ENCODE data around the gene BLVRA. TPM values are rescaled to one million over a fixed set of nuclear protein-coding genes. Genes with fewer than 3 reads are reported as not detected.

Gene BLVRA
- total RNA-seq, 1 experiment from 2014 or later: 29.8 TPM

DNA sequence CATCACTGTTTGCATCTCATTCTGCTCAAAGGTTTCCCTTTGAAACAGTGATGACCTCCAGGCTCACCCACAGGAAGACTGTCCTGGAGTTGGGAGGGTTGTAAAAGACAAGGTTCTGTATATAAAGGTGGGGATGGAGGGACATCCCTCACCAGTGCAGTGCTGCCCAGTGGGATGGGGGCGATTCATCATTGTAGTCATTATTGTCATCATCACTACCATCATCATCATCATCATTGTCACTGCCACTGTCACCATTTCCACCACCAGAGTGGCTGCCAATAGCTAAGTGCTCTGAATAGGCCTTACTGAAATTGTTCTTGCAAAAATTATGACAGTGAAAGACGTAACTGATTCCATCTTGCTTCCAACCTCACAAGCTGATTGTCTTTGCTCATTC, 86.2 kb downstream of the BLVRA start:
- Mint-ChIP-seq H3K9me3 (ENCODE audit: low read depth, unreplicated experiment) (no peaks in the 10 kb centered on the region), H3K27me3 (ENCODE audit: unreplicated experiment) (no peaks in the 10 kb centered on the region), H3K4me1 (ENCODE audit: low read depth, unreplicated experiment) (no peaks in the 10 kb centered on the region), H3K36me3 (ENCODE audit: insufficient read depth, unreplicated experiment) (no peaks in the 10 kb centered on the region), H3K27ac (ENCODE audit: unreplicated experiment) (no peak overlapping the region), H3K4me3 (ENCODE audit: low read depth, unreplicated experiment) (no peak overlapping the region)
- intact Hi-C loops (cut with micrococcal nuclease; ENCODE audit: unreplicated experiment): no loop called here
- DNase-seq: no peak
- TF ChIP-seq, protein P1, sequence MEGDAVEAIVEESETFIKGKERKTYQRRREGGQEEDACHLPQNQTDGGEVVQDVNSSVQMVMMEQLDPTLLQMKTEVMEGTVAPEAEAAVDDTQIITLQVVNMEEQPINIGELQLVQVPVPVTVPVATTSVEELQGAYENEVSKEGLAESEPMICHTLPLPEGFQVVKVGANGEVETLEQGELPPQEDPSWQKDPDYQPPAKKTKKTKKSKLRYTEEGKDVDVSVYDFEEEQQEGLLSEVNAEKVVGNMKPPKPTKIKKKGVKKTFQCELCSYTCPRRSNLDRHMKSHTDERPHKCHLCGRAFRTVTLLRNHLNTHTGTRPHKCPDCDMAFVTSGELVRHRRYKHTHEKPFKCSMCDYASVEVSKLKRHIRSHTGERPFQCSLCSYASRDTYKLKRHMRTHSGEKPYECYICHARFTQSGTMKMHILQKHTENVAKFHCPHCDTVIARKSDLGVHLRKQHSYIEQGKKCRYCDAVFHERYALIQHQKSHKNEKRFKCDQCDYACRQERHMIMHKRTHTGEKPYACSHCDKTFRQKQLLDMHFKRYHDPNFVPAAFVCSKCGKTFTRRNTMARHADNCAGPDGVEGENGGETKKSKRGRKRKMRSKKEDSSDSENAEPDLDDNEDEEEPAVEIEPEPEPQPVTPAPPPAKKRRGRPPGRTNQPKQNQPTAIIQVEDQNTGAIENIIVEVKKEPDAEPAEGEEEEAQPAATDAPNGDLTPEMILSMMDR (IDR thresholded peaks at IDR 0.05; ENCODE audit: unreplicated experiment): no peak
- CTCF ChIA-PET: interaction anchor here (0.7 kb wide), 1 partner anchor 222 kb away, joined by 4 read pairs; no protein-coding TSS in a partner anchor
- no TSS peak for BruUV-seq (replicated peaks)

DNA sequence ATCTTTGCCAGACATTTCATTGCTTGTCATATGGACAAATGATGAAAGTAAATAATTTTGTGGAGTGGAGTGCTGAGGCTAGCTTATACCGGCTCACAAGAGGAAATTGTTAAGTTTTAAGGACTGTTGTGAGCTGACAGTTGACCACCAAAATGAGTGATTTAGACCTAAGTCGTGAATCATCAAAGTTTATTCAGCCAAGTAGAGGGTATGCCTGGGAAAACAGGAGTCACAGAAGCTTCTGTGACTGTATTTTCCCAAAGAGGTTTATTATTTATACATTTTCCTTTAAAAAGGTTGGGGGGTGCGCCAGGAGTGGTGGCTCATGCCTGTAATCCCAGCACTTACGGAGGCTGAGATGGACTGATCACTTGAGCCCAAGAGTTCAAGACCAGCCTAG, 89.0 kb downstream of the BLVRA start:
- Mint-ChIP-seq H3K4me1 (ENCODE audit: low read depth, unreplicated experiment) (no peaks in the 10 kb centered on the region), H3K27me3 (ENCODE audit: unreplicated experiment) (no peaks in the 10 kb centered on the region), H3K27ac (ENCODE audit: unreplicated experiment) (no peak overlapping the region), H3K4me3 (ENCODE audit: low read depth, unreplicated experiment) (no peak overlapping the region), H3K36me3 (ENCODE audit: insufficient read depth, unreplicated experiment) (no peaks in the 10 kb centered on the region), H3K9me3 (ENCODE audit: low read depth, unreplicated experiment) (no peaks in the 10 kb centered on the region)
- BruUV-seq (replicated peaks): no TSS peak
- CTCF ChIA-PET: interaction anchor here (0.9 kb wide), 1 partner anchor 8 kb away, joined by 3 read pairs; no protein-coding TSS in a partner anchor
- DNase-seq: no peak
- TF ChIP-seq, protein P1 (IDR thresholded peaks at IDR 0.05; ENCODE audit: unreplicated experiment): no peak
- intact Hi-C loops (cut with micrococcal nuclease; ENCODE audit: unreplicated experiment): no loop called here

DNA sequence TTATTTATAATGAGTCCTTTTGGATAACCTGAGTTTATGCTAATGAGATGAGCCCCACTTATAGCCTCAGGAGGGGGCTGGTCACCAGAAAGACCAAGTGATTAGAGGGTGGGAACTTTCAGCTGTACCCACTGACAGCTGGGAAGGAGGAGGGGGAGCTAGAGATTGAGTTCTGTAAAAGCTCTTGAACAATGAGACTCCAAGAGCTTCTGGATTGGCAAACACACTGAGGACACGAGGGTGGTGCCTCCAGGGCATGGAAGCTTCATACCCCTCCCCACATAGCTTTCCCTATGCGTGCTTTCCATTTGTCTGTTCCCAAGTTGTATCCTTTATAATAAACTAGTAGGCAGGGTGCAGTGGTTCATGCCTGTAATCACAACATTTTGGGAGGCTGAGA, 90.6 kb downstream of the BLVRA start:
- no peak overlapping the region for H3K27ac Mint-ChIP-seq (ENCODE audit: unreplicated experiment)
- H3K9me3 Mint-ChIP-seq (ENCODE audit: low read depth, unreplicated experiment): no peaks in the 10 kb centered on the region
- TF ChIP-seq, protein P1 (IDR thresholded peaks at IDR 0.05; ENCODE audit: unreplicated experiment): no peak
- H3K36me3 Mint-ChIP-seq (ENCODE audit: insufficient read depth, unreplicated experiment): no peaks in the 10 kb centered on the region
- H3K4me1 Mint-ChIP-seq (ENCODE audit: low read depth, unreplicated experiment): no peaks in the 10 kb centered on the region
- intact Hi-C loops (cut with micrococcal nuclease; ENCODE audit: unreplicated experiment): no loop called here
- CTCF ChIA-PET: interaction anchor here (0.6 to 0.9 kb wide), 2 partner anchors 58 to 266 kb away, joined by 3 to 4 read pairs; partner anchors contain the start of gene STK17A
- no peak overlapping the region for H3K4me3 Mint-ChIP-seq (ENCODE audit: low read depth, unreplicated experiment)
- no TSS peak for BruUV-seq (replicated peaks)
- no peaks in the 10 kb centered on the region for H3K27me3 Mint-ChIP-seq (ENCODE audit: unreplicated experiment)
- no peak for DNase-seq

DNA sequence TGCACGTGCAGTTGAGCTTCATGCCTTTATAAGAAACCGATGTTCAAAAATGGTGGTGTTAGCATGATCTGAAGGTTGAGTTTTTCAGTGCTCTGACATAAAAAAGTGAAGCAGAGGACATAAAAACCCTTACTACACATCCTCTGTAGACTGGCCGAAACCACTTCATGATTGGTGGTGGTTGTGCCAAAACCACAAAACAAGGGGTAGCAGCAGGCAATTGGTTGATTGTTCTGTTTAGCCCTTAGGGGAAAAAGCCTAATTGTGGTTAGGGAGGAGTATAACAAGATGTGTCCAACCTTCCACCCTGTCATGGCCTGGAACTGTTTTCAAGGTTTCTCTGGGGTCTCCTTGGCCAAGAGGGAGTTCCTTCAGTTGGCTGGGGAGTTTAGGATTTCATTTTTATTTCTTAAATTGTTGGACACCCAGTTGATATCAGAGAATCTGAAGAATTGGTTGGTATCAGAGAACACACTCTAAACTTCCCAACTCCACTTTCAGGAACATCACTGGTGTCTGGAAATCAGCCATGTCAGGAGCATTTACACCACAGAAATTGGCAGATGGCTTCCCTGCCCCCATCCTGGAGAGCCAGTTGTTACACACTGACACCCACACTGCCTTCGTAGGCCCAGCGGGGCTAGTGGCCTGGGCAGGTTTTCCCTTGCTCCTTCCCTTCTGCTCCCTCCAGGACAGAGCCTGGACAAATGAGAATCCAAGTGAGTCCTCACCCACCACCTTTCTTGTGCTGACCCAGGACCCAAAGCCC, 92.1 kb downstream of the BLVRA start:
- no TSS peak for BruUV-seq (replicated peaks)
- TF ChIP-seq, protein P1 (IDR thresholded peaks at IDR 0.05; ENCODE audit: unreplicated experiment): no peak
- Mint-ChIP-seq H3K27me3 (ENCODE audit: unreplicated experiment) (no peaks in the 10 kb centered on the region), H3K4me1 (ENCODE audit: low read depth, unreplicated experiment) (no peaks in the 10 kb centered on the region), H3K36me3 (ENCODE audit: insufficient read depth, unreplicated experiment) (no peaks in the 10 kb centered on the region), H3K9me3 (ENCODE audit: low read depth, unreplicated experiment) (no peaks in the 10 kb centered on the region), H3K4me3 (ENCODE audit: low read depth, unreplicated experiment) (no peak overlapping the region), H3K27ac (ENCODE audit: unreplicated experiment) (no peak overlapping the region)
- intact Hi-C loops (cut with micrococcal nuclease; ENCODE audit: unreplicated experiment): no loop called here
- CTCF ChIA-PET: no interaction called here
- no peak for DNase-seq
